H9 (cell line): ENCODE data around the gene CLEC19A. TPM values are rescaled to one million over a fixed set of nuclear protein-coding genes. Genes with fewer than 3 reads are reported as not detected.

Experiments used
- DNase-seq: peaks from one replicate; pipeline ENCODE4 v3.0.0-alpha.2; 2017
- H2AFZ ChIP-seq: one replicate; pipeline ENCODE4 v1.6.1; 2013; ENCODE audit warnings: mild to moderate bottlenecking, low read length, control low read depth, moderate library complexity
- H2AK5ac ChIP-seq: 2 replicates; pipeline ENCODE4 v1.6.1; 2013; ENCODE audit warnings: low read length, control low read depth, mixed read lengths; ENCODE audit not compliant: insufficient read length
- H2BK120ac ChIP-seq: one replicate; pipeline ENCODE4 v1.6.1; 2013; ENCODE audit warnings: low read depth, mild to moderate bottlenecking, low read length, control low read depth, inconsistent platforms; ENCODE audit not compliant: poor library complexity, severe bottlenecking
- H2BK12ac ChIP-seq: 2 replicates; pipeline ENCODE4 v1.6.1; 2013; ENCODE audit warnings: low read length, control low read depth, mixed read lengths, low read depth; ENCODE audit not compliant: insufficient read length
- H2BK15ac ChIP-seq: 2 replicates; pipeline ENCODE4 v1.6.1; 2013; ENCODE audit warnings: low read depth, low read length, control low read depth
- H2BK20ac ChIP-seq: one replicate; pipeline ENCODE4 v1.6.1; 2013; ENCODE audit warnings: low read depth, mild to moderate bottlenecking, low read length, control low read depth, inconsistent platforms; ENCODE audit not compliant: poor library complexity, severe bottlenecking
- H2BK5ac ChIP-seq: 2 replicates; pipeline ENCODE4 v1.6.1; 2013; ENCODE audit warnings: low read length, control low read depth, mixed read lengths; ENCODE audit not compliant: insufficient read length
- H3K14ac ChIP-seq: 2 replicates; pipeline ENCODE4 v1.6.1; 2013; ENCODE audit warnings: low read length, control low read depth; ENCODE audit not compliant: insufficient read depth
- H3K18ac ChIP-seq: 2 replicates; pipeline ENCODE4 v1.6.1; 2013; ENCODE audit warnings: low read depth, mild to moderate bottlenecking, mixed read lengths, low read length, control low read depth; ENCODE audit not compliant: insufficient read length
- H3K23ac ChIP-seq: 2 replicates; pipeline ENCODE4 v1.6.1; 2013; ENCODE audit warnings: low read length, control low read depth, mixed read lengths, low read depth; ENCODE audit not compliant: insufficient read length
- H3K23me2 ChIP-seq: 2 replicates; pipeline ENCODE4 v1.6.1; 2013; ENCODE audit warnings: low read depth, mild to moderate bottlenecking, mixed read lengths, low read length, control low read depth; ENCODE audit not compliant: insufficient read length, poor library complexity, severe bottlenecking
- H3K27ac ChIP-seq: 2 replicates; pipeline ENCODE4 v1.5.1; 2013; ENCODE audit warnings: low read length, control low read depth, mixed read lengths, low read depth; ENCODE audit not compliant: insufficient read length
- H3K27me3 ChIP-seq: 2 replicates; pipeline ENCODE4 v1.6.1; 2013; ENCODE audit warnings: low read length, control low read depth, inconsistent platforms; ENCODE audit not compliant: insufficient read depth
- H3K4ac ChIP-seq: 2 replicates; pipeline ENCODE4 v1.6.1; 2013; ENCODE audit warnings: low read depth, mild to moderate bottlenecking, control low read depth, inconsistent platforms, low read length, moderate library complexity
- H3K4me1 ChIP-seq: 2 replicates; pipeline ENCODE4 v1.6.1; 2013; ENCODE audit warnings: low read length, control low read depth, inconsistent platforms; ENCODE audit not compliant: insufficient read depth
- H3K4me2 ChIP-seq: 2 replicates; pipeline ENCODE4 v1.6.1; 2013; ENCODE audit warnings: low read length, control low read depth, mixed read lengths; ENCODE audit not compliant: insufficient read length, insufficient read depth
- H3K56ac ChIP-seq: 2 replicates; pipeline ENCODE4 v1.6.1; 2013; ENCODE audit warnings: low read depth, mild to moderate bottlenecking, mixed read lengths, low read length, control low read depth; ENCODE audit not compliant: insufficient read length
- H3K79me1 ChIP-seq: 2 replicates; pipeline ENCODE4 v1.6.1; 2013; ENCODE audit warnings: low read depth, mild to moderate bottlenecking, moderate library complexity, low read length, control low read depth, inconsistent platforms; ENCODE audit not compliant: insufficient read depth, poor library complexity, severe bottlenecking
- H3K79me2 ChIP-seq: 2 replicates; pipeline ENCODE4 v1.6.1; 2013; ENCODE audit warnings: low read length, control low read depth, inconsistent platforms; ENCODE audit not compliant: insufficient read depth
- H3K9ac ChIP-seq: 2 replicates; pipeline ENCODE4 v1.6.1; 2013; ENCODE audit warnings: low read length, control low read depth, mixed read lengths; ENCODE audit not compliant: insufficient read length; ENCODE audit errors: extremely low read depth
- H3K9me3 ChIP-seq: one replicate; pipeline ENCODE4 v1.6.1; 2013; ENCODE audit warnings: low read depth, low read length, inconsistent platforms; ENCODE audit not compliant: control insufficient read depth
- H3T11ph ChIP-seq: one replicate; pipeline ENCODE4 v1.6.1; 2013; ENCODE audit warnings: mild to moderate bottlenecking, low read length, control low read depth, inconsistent platforms
- H4K20me1 ChIP-seq: one replicate; pipeline ENCODE4 v1.6.1; 2013; ENCODE audit not compliant: control insufficient read depth, insufficient read length, insufficient read depth
- H4K5ac ChIP-seq: 2 replicates; pipeline ENCODE4 v1.6.1; 2013; ENCODE audit warnings: low read depth, mild to moderate bottlenecking, mixed read lengths, low read length, control low read depth; ENCODE audit not compliant: insufficient read length
- H4K8ac ChIP-seq: replicated peaks from 2 replicates; pipeline ENCODE4 v1.6.1; 2013; ENCODE audit warnings: low read length, control low read depth, mixed read lengths, low read depth; ENCODE audit not compliant: insufficient read length
- H4K91ac ChIP-seq: 2 replicates; pipeline ENCODE4 v1.6.1; 2013; ENCODE audit warnings: low read depth, mild to moderate bottlenecking, moderate library complexity, mixed read lengths, low read length, control low read depth; ENCODE audit not compliant: insufficient read length
- H3K27ac Mint-ChIP-seq, 3 experiments: 2 replicates in 2 of 3; 3 replicates in 1 of 3; pipeline ENCODE4 v1.8.0; 2020 to 2021; ENCODE audit warnings: mixed read lengths in 3 of 3, mild to moderate bottlenecking in 1 of 3, moderate library complexity in 1 of 3
- H3K27me3 Mint-ChIP-seq: 2 replicates; pipeline ENCODE4 v1.8.0; 2021; ENCODE audit warnings: low read depth, mild to moderate bottlenecking, moderate library complexity, mixed read lengths
- H3K36me3 Mint-ChIP-seq, 3 experiments: 2 replicates in 2 of 3; 3 replicates in 1 of 3; pipeline ENCODE4 v1.8.0; 2020 to 2021; ENCODE audit warnings: low read depth in 3 of 3, mixed read lengths in 3 of 3; ENCODE audit not compliant: insufficient read depth in 1 of 3
- H3K4me1 Mint-ChIP-seq, 2 experiments: 2 replicates each; pipeline ENCODE4 v1.8.0; 2020; ENCODE audit warnings: mixed read lengths in 2 of 2
- H3K4me3 Mint-ChIP-seq, 2 experiments: 2 replicates in 1 of 2; 3 replicates in 1 of 2; pipeline ENCODE4 v1.8.0; 2020 to 2021; ENCODE audit warnings: mild to moderate bottlenecking in 2 of 2, mixed read lengths in 2 of 2, moderate library complexity in 1 of 2
- H3K9me3 Mint-ChIP-seq, 2 experiments: 2 replicates in 1 of 2; 3 replicates in 1 of 2; pipeline ENCODE4 v1.8.0; 2020; ENCODE audit warnings: mild to moderate bottlenecking in 2 of 2, mixed read lengths in 2 of 2, moderate library complexity in 1 of 2
- CTCF ChIP-seq: fragments of 200-600 bp; sonication (generic); conservative IDR thresholded peaks from 3 replicates; pipeline ENCODE4 v1.8.0; 2021; ENCODE audit warnings: antibody characterized with exemption, mild to moderate bottlenecking
- WGBS: extraction: QIAGEN DNeasy Blood & Tissue Kit; methylation state at CpG from one replicate; pipeline ENCODE4 v1.1.7; 2013; ENCODE audit warnings: missing lambda C conversion rate, low lambda C conversion rate, mixed read lengths; ENCODE audit not compliant: insufficient read length; ENCODE audit errors: extremely low coverage; 5-methylcytosine and 5-hydroxymethylcytosine counted together
- total RNA-seq: library from RNA; stranded (reverse); gene quantifications from 2 replicates; pipeline ENCODE4 v1.2.1, GENCODE V29; 2021

Gene CLEC19A
- total RNA-seq, 1 experiment from 2014 or later, result not detected

GRCh38 chr16:19284207-19284606 lies 1.3 kb upstream of the CLEC19A start:
- Histone ChIP-seq H3K56ac (no peak overlapping the region), H2BK15ac (no peak overlapping the region), H4K91ac (no peak overlapping the region), H3K23ac (no peak overlapping the region), H3K27ac (no peak overlapping the region), H2BK20ac (no peak overlapping the region), H3K4me2 (no peak overlapping the region), H4K5ac (no peak overlapping the region), H3K79me1 (no peaks in the 10 kb centered on the region), H3K18ac (no peak overlapping the region), H2BK12ac (no peak overlapping the region), H3T11ph (no peak overlapping the region), H3K9ac (no peak overlapping the region), H3K27me3 (no peaks in the 10 kb centered on the region), H2AK5ac (no peak overlapping the region), H3K14ac (no peak overlapping the region), H2BK5ac (no peak overlapping the region), H3K23me2 (no peaks in the 10 kb centered on the region), H4K20me1 (no peaks in the 10 kb centered on the region), H3K79me2 (no peaks in the 10 kb centered on the region), H4K8ac (no peak overlapping the region), H3K9me3 (no peaks in the 10 kb centered on the region), H2BK120ac (no peak overlapping the region), H3K4me1 (peaks cover 11% of the 10 kb centered on the region; the same call in 1 of the 2 replicates), H2AFZ (no peak overlapping the region), H3K4ac (no peak overlapping the region)
- Mint-ChIP-seq H3K9me3 (peaks cover 3 to 5% of the 10 kb centered on the region in 2 experiments; a peak in 2 of 5 replicates), H3K36me3 (peaks cover 0 to 3% (median 0%) of the 10 kb centered on the region in 3 experiments; a peak in 2 of 7 replicates), H3K27me3 (no peaks in the 10 kb centered on the region), H3K4me1 (peaks cover 43% of the 10 kb centered on the region in 2 experiments), H3K4me3 (no peak overlapping the region), H3K27ac (no peak overlapping the region)
- no CpG with 5 or more reads among the region's 1 CpG for WGBS
- no peak for DNase-seq
- TF ChIP-seq CTCF, result no peak
